ENCODE results near the gene SRGAP2B. TPM values are rescaled to one million over a fixed set of nuclear protein-coding genes. Genes with fewer than 3 reads are reported as not detected.
"Not testable (repeated sequence)": the region's sequence is repeated elsewhere in the genome, so short reads cannot be mapped to it uniquely, and the experiment has no call there.

SRGAP2B gene
- total and polyA plus RNA-seq, 2 of the 8 experiments (the other 6 are each of a cell fraction or from before 2014, with no cell fraction given): 4.9 to 39.5 TPM

DNA sequence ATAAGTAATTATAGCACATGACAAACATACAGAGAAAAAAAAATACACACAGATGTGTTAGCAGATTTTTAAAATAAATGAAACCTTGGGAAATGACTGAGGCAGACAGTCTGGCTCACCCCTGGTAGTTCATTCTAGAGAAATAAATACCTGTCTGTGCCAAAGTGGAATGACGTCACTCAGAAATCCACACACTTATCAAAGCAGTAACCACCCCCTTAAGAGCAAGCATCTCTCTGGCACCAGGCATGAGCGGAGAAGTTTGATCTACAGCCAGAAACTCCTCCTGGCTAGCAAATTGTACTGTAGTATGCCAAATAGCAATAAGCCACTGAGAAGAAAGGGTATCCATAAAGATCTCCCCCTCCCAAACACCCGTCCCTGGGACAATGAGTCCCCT, 131.6 kb downstream of the SRGAP2B start:
- H2BK12ac ChIP-seq (ENCODE audit: low read depth, low read length); H2BK15ac ChIP-seq (ENCODE audit: low read length); H4K91ac ChIP-seq (replicated peaks; ENCODE audit: insufficient read length, low read length); FAIRE-seq; CTCF ChIA-PET (ENCODE audit: partially characterized antibody); H2BK120ac ChIP-seq (replicated peaks; ENCODE audit: low read depth, low read length); H3K14ac ChIP-seq (ENCODE audit: insufficient read length); H3K23me2 ChIP-seq (ENCODE audit: low read depth, low read length); DNase-seq (ENCODE audit: low read depth in 1 of 2, low spot score in 2 of 2); H3K18ac ChIP-seq (ENCODE audit: extremely low read depth, low read length); H2BK20ac ChIP-seq (ENCODE audit: low read length); H3K36me3 ChIP-seq (ENCODE audit: control insufficient read depth in 2 of 4, insufficient read depth in 4 of 4, low read length in 3 of 4); H3K4me1 ChIP-seq (replicated peaks in 1 of 4; ENCODE audit: control insufficient read depth in 3 of 4, insufficient read depth in 4 of 4, low read length in 3 of 4); H4K20me1 ChIP-seq (replicated peaks in 1 of 2; ENCODE audit: control insufficient read depth in 1 of 2, insufficient read depth in 2 of 2, low read length in 2 of 2); H2AFZ ChIP-seq (ENCODE audit: low read length); POLR2A ChIA-PET (ENCODE audit: partially characterized antibody); H3K4me3 ChIP-seq (ENCODE audit: extremely low read depth in 1 of 4, insufficient read depth in 2 of 4, low read depth in 3 of 4, low read length in 4 of 4); H3K56ac ChIP-seq (replicated peaks; ENCODE audit: insufficient read length, low read depth, low read length); H3K79me1 ChIP-seq (ENCODE audit: low read depth, low read length); H3K79me2 ChIP-seq (ENCODE audit: control insufficient read depth in 1 of 2, insufficient read depth in 2 of 2, low read length in 2 of 2); H4K8ac ChIP-seq (ENCODE audit: extremely low read depth, insufficient read depth, low read length); H3K9ac ChIP-seq (replicated peaks in 1 of 4; ENCODE audit: extremely low read depth in 1 of 4, low read depth in 3 of 4, low read length in 3 of 4); H4K5ac ChIP-seq (ENCODE audit: insufficient read length, low read depth, low read length); H3K27ac ChIP-seq (ENCODE audit: low read depth, low read length); H3K9me3 ChIP-seq (ENCODE audit: insufficient read depth in 2 of 2, low read depth in 1 of 2, low read length in 1 of 2); H3K27me3 ChIP-seq (replicated peaks in 1 of 4; ENCODE audit: control insufficient read depth in 3 of 4, extremely low read depth in 1 of 4, insufficient read depth in 3 of 4, low read length in 3 of 4); H2AK5ac ChIP-seq (ENCODE audit: low read depth, low read length); H3K4ac ChIP-seq (replicated peaks; ENCODE audit: insufficient read length, low read depth, low read length); H3K23ac ChIP-seq (ENCODE audit: insufficient read length); H3K4me2 ChIP-seq (ENCODE audit: insufficient read depth in 1 of 2, low read depth in 2 of 2, low read length in 2 of 2); H2BK5ac ChIP-seq (ENCODE audit: low read depth, low read length): not testable (repeated sequence)
- WGBS, 2 experiments (ENCODE audit: extremely low coverage in 1 of 2, insufficient coverage in 1 of 2, insufficient read length in 1 of 2, insufficient replicate concordance in 2 of 2, low coverage in 1 of 2, low lambda C conversion rate in 2 of 2, missing lambda C conversion rate in 1 of 2): 96% methylated on average over 3 of the region's 3 CpGs; no CpG with 5 or more reads in 1 of the 2 experiments
